Left ventricle myocardium inferior (tissue), 1 donor: ENCODE measurements around the gene COPZ1. TPM values are rescaled to one million over a fixed set of nuclear protein-coding genes. Genes with fewer than 3 reads are reported as not detected.

ENCODE experiments used
- DNase-seq: peaks from one replicate; pipeline ENCODE4 v3.0.0-alpha.2; 2020
- H3K27ac ChIP-seq: fragments of 200-600 bp; replicated peaks from 2 replicates; pipeline ENCODE4 v1.8.0; 2021
- H3K27me3 ChIP-seq: fragments of 200-600 bp; 2 replicates; pipeline ENCODE4 v1.8.0; 2021; ENCODE audit warnings: low read depth
- H3K36me3 ChIP-seq: fragments of 200-600 bp; 2 replicates; pipeline ENCODE4 v1.8.0; 2021
- H3K4me1 ChIP-seq: fragments of 200-600 bp; 2 replicates; pipeline ENCODE4 v1.8.0; 2021
- H3K4me3 ChIP-seq: fragments of 200-600 bp; 2 replicates; pipeline ENCODE4 v1.8.0; 2021; ENCODE audit warnings: mild to moderate bottlenecking, moderate library complexity
- H3K9me3 ChIP-seq: fragments of 200-600 bp; replicated peaks from 2 replicates; pipeline ENCODE4 v1.8.0; 2021
- CTCF ChIP-seq: fragments of 200-600 bp; IDR thresholded peaks from 2 replicates; pipeline ENCODE4 v1.8.0; 2021; ENCODE audit warnings: antibody characterized with exemption, mild to moderate bottlenecking, borderline replicate concordance
- intact Hi-C: fragments of 100-400 bp; cut with micrococcal nuclease; formaldehyde crosslinking; loops from one replicate; pipeline ENCODE4 v1.11.0; 2022
- total RNA-seq: library from RNA; stranded (reverse); fragmentation: NEBNext Ultra II Directional; extraction: Animal tissue kit (Norgen Biotek cat#: 25700); gene quantifications from one replicate; pipeline ENCODE4 v1.2.1, GENCODE V29; 2021
- donor health status: DM: no; HTN: yes; CAD: no; lungs with severe emphysema.

Gene COPZ1
- total RNA-seq, 1 donor from 2014 or later: 110 TPM

- Histone ChIP-seq H3K27ac (peak overlapping the region; percentile 89), H3K4me3 (peak overlapping the region; percentile 65), H3K9me3 (no peaks in the 10 kb centered on the region), H3K4me1 (peaks cover 81% of the 10 kb centered on the region), H3K36me3 (no peaks in the 10 kb centered on the region), H3K27me3 (no peaks in the 10 kb centered on the region)
- no peak for TF ChIP-seq CTCF
- DNase-seq: peak; percentile 79
- intact Hi-C loops: no loop called here
Observed at GRCh38 chr12:54371328-54372112, 46.6 kb downstream of the COPZ1 start.

- H3K4me1 ChIP-seq: peaks cover 88% of the 10 kb centered on the region
- H3K27ac ChIP-seq: peak overlapping the region; percentile 89
- H3K9me3 ChIP-seq: no peaks in the 10 kb centered on the region
- H3K4me3 ChIP-seq: no peak overlapping the region
- no peak for TF ChIP-seq CTCF
- DNase-seq: no peak
- no peaks in the 10 kb centered on the region for H3K27me3 ChIP-seq
- H3K36me3 ChIP-seq: no peaks in the 10 kb centered on the region
- intact Hi-C loops: no loop called here
Observed at GRCh38 chr12:54372113-54372806, 47.3 kb downstream of the COPZ1 start.

GRCh38 chr12:54373649-54374561, 49.0 kb downstream of the COPZ1 start:
- peaks cover 93% of the 10 kb centered on the region for H3K4me1 ChIP-seq
- no peak for TF ChIP-seq CTCF

GRCh38 chr12:54374562-54375258, 49.8 kb downstream of the COPZ1 start:
- intact Hi-C loops: no loop called here
- peak overlapping the region; percentile 89 for H3K27ac ChIP-seq
- H3K9me3 ChIP-seq: no peaks in the 10 kb centered on the region
- TF ChIP-seq CTCF: no peak
- peaks cover 90% of the 10 kb centered on the region for H3K4me1 ChIP-seq
- no peak overlapping the region for H3K4me3 ChIP-seq
- no peaks in the 10 kb centered on the region for H3K27me3 ChIP-seq
- DNase-seq: peak; percentile 63
- no peaks in the 10 kb centered on the region for H3K36me3 ChIP-seq

More at GRCh38 chr12:54373649-54374561, 49.0 kb downstream of the COPZ1 start:
- intact Hi-C loops: no loop called here
- Histone ChIP-seq H3K27me3 (no peaks in the 10 kb centered on the region), H3K4me3 (no peak overlapping the region), H3K27ac (peak overlapping the region; percentile 89), H3K9me3 (no peaks in the 10 kb centered on the region), H3K36me3 (no peaks in the 10 kb centered on the region)
- no peak for DNase-seq

- Histone ChIP-seq H3K4me3 (peak overlapping the region; percentile 65), H3K36me3 (no peaks in the 10 kb centered on the region), H3K27ac (peak overlapping the region; percentile 89), H3K9me3 (no peaks in the 10 kb centered on the region), H3K4me1 (peaks cover 85% of the 10 kb centered on the region), H3K27me3 (no peaks in the 10 kb centered on the region)
- intact Hi-C loops: no loop called here
- no peak for DNase-seq
- no peak for TF ChIP-seq CTCF
Observed at GRCh38 chr12:54375259-54375579, 50.3 kb downstream of the COPZ1 start.
